ENCODE measurements around the gene ATF7IP2.

DNA sequence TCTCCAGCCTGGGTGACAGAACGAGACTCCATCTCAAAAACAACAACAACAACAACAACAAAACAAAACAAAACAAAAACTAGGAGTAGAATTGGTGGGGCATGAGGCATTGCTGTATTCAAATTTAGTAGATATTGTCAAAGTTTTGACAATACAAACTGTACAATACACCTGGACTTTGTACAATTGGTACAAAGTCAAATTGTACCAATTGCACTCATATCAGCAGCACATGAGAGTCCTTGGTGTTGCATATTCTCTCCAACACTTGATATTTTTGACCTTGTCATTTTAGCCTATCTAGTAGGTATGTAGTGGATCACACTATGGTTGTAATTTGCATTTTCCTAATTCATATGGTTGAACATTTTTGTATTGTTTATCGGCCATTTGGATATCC lies 14.3 kb upstream of the ATF7IP2 start:
- TF ChIP-seq, protein P1, sequence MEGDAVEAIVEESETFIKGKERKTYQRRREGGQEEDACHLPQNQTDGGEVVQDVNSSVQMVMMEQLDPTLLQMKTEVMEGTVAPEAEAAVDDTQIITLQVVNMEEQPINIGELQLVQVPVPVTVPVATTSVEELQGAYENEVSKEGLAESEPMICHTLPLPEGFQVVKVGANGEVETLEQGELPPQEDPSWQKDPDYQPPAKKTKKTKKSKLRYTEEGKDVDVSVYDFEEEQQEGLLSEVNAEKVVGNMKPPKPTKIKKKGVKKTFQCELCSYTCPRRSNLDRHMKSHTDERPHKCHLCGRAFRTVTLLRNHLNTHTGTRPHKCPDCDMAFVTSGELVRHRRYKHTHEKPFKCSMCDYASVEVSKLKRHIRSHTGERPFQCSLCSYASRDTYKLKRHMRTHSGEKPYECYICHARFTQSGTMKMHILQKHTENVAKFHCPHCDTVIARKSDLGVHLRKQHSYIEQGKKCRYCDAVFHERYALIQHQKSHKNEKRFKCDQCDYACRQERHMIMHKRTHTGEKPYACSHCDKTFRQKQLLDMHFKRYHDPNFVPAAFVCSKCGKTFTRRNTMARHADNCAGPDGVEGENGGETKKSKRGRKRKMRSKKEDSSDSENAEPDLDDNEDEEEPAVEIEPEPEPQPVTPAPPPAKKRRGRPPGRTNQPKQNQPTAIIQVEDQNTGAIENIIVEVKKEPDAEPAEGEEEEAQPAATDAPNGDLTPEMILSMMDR (IDR thresholded peaks at IDR 0.05) = no peak
- no peak for TF ChIP-seq POLR2A (IDR thresholded peaks at IDR 0.05)
